Testis (tissue), 3 donors: ENCODE measurements around the gene MTRF1L. TPM values are rescaled to one million over a fixed set of nuclear protein-coding genes. Genes with fewer than 3 reads are reported as not detected.
"Not testable (repeated sequence)": the region's sequence is repeated elsewhere in the genome, so short reads cannot be mapped to it uniquely, and the experiment has no call there.

Experiments
- DNase-seq: peaks from one replicate; pipeline ENCODE4 v3.0.0-alpha.2; 2019
- H3K27ac ChIP-seq, 2 donors: fragments of 200-600 bp; sonication (generic); one replicate each; pipeline ENCODE4 v1.5.1; 2019
- H3K27me3 ChIP-seq: fragments of 200-600 bp; sonication (generic); one replicate; pipeline ENCODE4 v1.5.1; 2019
- H3K36me3 ChIP-seq: fragments of 200-600 bp; sonication (generic); one replicate; pipeline ENCODE4 v1.5.1; 2017; ENCODE audit warnings: low read depth; ENCODE audit errors: missing control alignments
- H3K4me1 ChIP-seq: fragments of 200-600 bp; sonication (generic); one replicate; pipeline ENCODE4 v1.5.1; 2019
- H3K4me3 ChIP-seq, 2 donors: fragments of 200-600 bp; sonication (generic); one replicate each; pipeline ENCODE4 v1.5.1; 2017 to 2019
- H3K9me3 ChIP-seq: fragments of 200-600 bp; sonication (generic); one replicate; pipeline ENCODE4 v1.5.1; 2017
- CTCF ChIP-seq, 3 experiments: fragments of 450-650 bp in 2 of 3; fragments of 200-600 bp in 1 of 3; sonication (generic) in 1 of 3; IDR thresholded peaks; one replicate each; pipeline ENCODE4 v1.5.1; 2016 to 2019; ENCODE audit warnings: antibody characterized with exemption in 3 of 3, mild to moderate bottlenecking in 2 of 3, moderate library complexity in 1 of 3
- POLR2A ChIP-seq: fragments of 450-650 bp; IDR thresholded peaks from one replicate; pipeline ENCODE4 v1.6.1; 2017; ENCODE audit warnings: antibody characterized with exemption, mild to moderate bottlenecking, moderate library complexity
- WGBS, 2 donors: methylation state at CpG; one replicate each; pipeline ENCODE4 v1.1.5; 2018; 5-methylcytosine and 5-hydroxymethylcytosine counted together
- intact Hi-C: fragments of 100-400 bp; cut with DNase I; formaldehyde crosslinking; loops from one replicate; pipeline ENCODE4 v1.15.1; 2023; ENCODE audit warnings: low total_unique reads
- polyA plus RNA-seq: library from polyadenylated mRNA; stranded (reverse); fragments of 350-450 nt; fragmentation: Illumina TruSeq; extraction: RNeasy Lipid Tissue Mini Kit (QIAGEN cat#74804); gene quantifications from one replicate; pipeline ENCODE4 v1.2.3, GENCODE V29; 2014; ENCODE audit warnings: low read depth, low replicate concordance; ENCODE audit not compliant: insufficient read depth
- total RNA-seq, 2 donors: library from RNA; depleted of rRNA; stranded (reverse); fragments of >200 nt; gene quantifications; one replicate each; pipeline ENCODE4 v1.2.3, GENCODE V29; 2016

MTRF1L gene
- total and polyA plus RNA-seq, 3 donors from 2014 or later, result 10.7 to 19.4 (median 18.4) TPM

DNA sequence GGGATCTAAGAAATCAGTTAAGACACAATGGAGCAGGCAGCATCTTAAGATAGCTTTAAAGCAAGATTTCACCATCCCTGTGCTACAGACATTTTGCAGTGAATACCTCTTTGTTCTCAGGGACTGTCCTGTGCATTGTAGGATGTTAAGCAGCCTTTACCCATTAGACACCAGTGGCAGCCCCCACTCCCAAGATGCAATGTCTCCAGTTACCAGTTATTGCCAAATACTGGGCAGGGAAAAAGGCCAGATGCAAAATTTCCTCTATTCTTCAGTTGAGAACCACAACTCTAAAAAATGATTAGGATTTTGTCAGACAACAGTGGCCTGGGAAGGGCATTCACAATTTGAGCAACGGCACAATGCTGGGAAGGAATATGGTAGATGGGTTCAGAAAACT, 25.8 kb downstream of the MTRF1L start:
- Histone ChIP-seq H3K27me3 (no peaks in the 10 kb centered on the region), H3K27ac (no peak overlapping the region), H3K36me3 (no peaks in the 10 kb centered on the region), H3K9me3 (no peaks in the 10 kb centered on the region), H3K4me1 (peaks cover 2% of the 10 kb centered on the region), H3K4me3 (no peak overlapping the region)
- intact Hi-C loops, result no loop called here
- DNase-seq, result no peak
- WGBS, 2 donors, result 91 to 98% methylated on average over 1 of the region's 1 CpG
- no peak for TF ChIP-seq CTCF (IDR thresholded peaks at IDR 0.05)
- no peak for TF ChIP-seq POLR2A

DNA sequence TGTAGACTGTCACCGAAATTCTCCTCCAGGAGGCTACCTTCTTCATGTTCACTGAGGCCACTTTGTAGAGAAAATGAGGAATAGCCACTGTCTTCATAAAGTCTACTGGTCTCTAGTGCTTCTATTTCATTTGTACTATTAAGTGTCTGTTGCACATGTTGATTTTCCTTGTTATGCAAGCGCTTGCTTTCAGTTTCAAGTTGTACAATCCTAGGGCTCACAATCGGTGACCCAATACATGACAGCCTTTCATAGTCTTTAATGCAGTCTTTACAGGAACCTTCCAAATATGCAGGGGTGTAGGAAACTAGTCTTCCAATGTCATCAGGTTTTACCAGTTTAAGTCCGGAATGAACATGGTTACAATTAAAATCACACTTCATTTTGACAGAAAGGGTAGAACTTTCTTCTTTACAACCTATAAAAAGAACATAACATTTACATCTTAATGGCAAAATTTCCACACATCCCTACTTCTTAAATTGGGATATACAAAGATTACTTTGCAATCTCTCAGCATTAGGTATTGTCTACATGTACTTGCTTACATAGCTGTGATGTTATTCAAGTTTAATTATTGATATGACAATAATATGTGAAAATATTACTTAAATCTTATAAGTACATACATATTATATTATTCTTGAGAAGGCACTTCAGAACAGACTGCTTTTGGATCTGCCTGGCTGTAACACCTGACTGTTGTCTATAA, 27.1 kb downstream of the MTRF1L start:
- no peaks in the 10 kb centered on the region for H3K36me3 ChIP-seq
- no peaks in the 10 kb centered on the region for H3K27me3 ChIP-seq
- no peaks in the 10 kb centered on the region for H3K4me1 ChIP-seq
- intact Hi-C loops, result no loop called here
- no peaks in the 10 kb centered on the region for H3K9me3 ChIP-seq
- DNase-seq, result no peak
- no peak overlapping the region for H3K4me3 ChIP-seq
- TF ChIP-seq CTCF (IDR thresholded peaks at IDR 0.05) (no peak), POLR2A (no peak)
- H3K27ac ChIP-seq, result no peak overlapping the region
- WGBS, 2 donors, result 83 to 90% methylated on average over 4 of the region's 4 CpGs

- no peak for DNase-seq
- 100% methylated on average over 1 of the region's 1 CpG for WGBS, 2 donors
- H3K4me3 ChIP-seq, result no peak overlapping the region
- intact Hi-C loops, result no loop called here
- no peak for TF ChIP-seq CTCF (IDR thresholded peaks at IDR 0.05)
- TF ChIP-seq POLR2A, result no peak
- no peaks in the 10 kb centered on the region for H3K27me3 ChIP-seq
- no peaks in the 10 kb centered on the region for H3K4me1 ChIP-seq
- H3K36me3 ChIP-seq, result no peaks in the 10 kb centered on the region
- H3K9me3 ChIP-seq, result no peaks in the 10 kb centered on the region
- no peak overlapping the region for H3K27ac ChIP-seq
Measured at GRCh38 chr6:152973916-152974315, 28.6 kb downstream of the MTRF1L start.

DNA sequence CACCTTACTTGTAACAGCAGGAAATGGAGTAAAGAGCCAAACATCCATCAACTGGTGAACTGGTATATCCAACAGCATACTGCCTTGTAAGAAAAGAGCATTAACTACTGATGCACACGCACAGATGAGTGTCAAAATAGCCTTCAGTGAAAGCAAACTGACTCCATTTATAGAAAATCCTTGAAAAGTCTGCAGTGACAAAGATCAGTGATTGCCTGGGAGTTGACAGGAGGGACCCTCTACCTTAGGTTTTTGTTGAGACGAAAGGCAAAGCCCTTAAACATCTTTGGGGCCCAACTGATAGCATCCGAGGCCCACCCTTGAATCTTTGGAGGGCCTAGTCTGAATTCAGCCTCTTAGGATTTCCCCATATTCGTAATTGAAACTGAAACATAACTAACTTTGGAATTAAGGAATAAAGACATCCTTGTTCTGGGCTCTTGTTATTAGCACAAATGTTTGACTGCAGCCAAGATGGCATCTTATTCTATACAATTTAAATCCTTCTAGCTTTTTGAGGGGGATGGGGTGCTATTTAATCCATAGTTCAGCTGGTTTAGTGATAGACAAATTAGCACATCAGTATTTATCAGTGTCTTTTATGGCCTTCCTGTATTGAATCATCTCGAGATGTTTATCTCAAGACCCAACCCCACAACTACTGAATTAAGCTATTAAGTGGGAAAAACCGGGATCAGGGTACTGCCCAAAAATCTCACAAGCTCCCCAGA, 32.7 kb downstream of the MTRF1L start:
- Histone ChIP-seq H3K27me3 (no peaks in the 10 kb centered on the region), H3K9me3 (no peaks in the 10 kb centered on the region), H3K27ac (no peak overlapping the region), H3K4me1 (no peaks in the 10 kb centered on the region), H3K4me3 (no peak overlapping the region), H3K36me3 (no peaks in the 10 kb centered on the region)
- TF ChIP-seq POLR2A, result no peak
- no peak for TF ChIP-seq CTCF (IDR thresholded peaks at IDR 0.05)
- intact Hi-C loops, result no loop called here
- 91 to 96% methylated on average over 6 of the region's 6 CpGs for WGBS, 2 donors
- no peak for DNase-seq

GRCh38 chr6:152966168-152966894, 36.2 kb downstream of the MTRF1L start:
- H3K4me3 ChIP-seq, H3K4me1 ChIP-seq, DNase-seq, H3K27me3 ChIP-seq, H3K9me3 ChIP-seq, H3K36me3 ChIP-seq, H3K27ac ChIP-seq, intact Hi-C loops: not testable (repeated sequence)
- WGBS, 2 donors, result 85 to 88% methylated on average over 13 to 15 of the region's 15 CpGs
